NCI-H2171 treated with DMSO at 0.1 percent for 48 hours (cell line): ENCODE data around the gene HIVEP3.
A peak's percentile ranks its signal among the peaks of the same experiment; 100 is the strongest.

Experiments used
- DNase-seq: peaks from one replicate; lab custom pipeline; 2025; lab: John Stamatoyannopoulos, UW

HIVEP3 gene

DNA sequence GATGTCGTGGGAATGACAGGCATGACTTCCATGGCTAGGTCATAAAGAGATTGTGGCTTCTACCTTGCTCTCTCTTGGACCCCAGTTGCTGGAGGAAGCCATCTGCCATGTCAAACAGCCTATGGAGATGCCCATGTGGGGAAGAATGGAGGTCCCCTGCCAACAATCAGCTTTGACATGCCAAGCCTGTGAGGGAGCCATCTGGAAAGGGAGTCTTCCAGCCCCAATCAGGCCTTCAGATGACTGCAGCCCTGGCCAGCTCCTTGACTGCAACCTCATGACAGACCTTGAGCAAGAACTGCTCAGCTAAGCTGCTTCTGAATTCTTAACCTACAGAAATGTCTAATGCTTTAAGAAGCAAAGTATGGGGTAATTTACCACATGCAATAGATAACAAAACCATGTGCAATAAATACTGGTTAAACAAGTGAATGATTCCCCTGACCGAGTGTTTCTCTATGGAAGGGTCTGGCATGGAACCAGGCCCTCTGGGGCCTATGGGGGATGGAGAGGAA lies 187.1 kb downstream of the HIVEP3 start:
- no peak for DNase-seq

DNA sequence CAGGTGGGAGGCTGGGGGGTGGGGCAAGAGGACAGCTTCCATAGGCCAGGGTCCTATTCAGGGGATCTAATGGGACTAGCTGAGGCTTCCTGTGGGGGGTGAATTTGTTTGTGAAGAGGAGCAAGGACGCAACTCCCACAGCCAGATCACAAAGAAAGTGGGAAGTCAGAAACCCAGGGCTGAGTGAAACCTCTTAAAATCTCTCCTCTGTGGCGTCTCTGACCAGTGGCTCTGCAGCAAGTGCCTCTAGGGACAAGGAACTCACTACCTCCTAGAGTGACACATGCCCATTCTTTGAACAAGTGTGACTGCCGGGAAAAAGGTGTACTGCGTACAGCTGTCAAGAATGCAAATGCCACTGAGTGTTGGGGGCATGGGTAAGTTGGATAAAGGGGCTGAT lies 187.9 kb downstream of the HIVEP3 start:
- no peak for DNase-seq

DNA sequence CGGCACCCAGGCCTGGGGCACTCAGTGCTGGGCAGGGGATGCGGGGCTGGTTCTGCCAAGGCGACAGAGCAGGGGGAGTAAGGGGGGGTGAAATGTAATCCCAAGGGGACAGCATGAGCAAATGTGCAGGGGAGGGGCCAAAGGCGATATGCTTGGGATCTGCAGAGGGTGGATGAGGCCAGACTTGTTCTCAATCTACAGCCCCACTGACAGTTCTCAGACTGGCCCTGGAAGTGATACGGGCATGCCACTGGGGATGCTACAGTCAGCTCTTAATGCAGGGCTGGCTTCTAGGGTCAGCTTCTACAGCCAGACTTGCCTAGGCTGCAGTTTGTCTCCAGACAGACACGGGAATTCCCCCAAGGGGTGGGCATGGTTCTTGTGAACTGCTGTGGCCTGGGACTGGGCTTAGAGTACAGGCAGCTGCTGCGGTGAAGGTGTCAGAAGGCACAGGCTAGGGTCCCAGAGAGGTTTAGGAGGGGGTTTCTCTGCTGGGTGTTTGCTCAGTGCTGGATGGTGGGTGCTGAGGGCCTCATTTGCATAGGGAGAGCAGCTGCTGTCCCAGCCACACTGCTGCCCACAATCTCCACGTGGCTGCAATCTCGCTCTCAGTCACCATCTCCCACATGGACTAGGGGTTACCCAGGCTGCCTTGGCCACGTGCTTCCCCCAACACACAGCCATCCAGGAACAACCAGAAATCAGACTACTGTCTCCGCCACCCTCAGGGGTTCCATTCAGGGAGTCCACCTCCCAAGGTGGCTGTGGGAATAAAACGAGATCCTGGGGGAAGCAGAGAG lies 190.1 kb downstream of the HIVEP3 start:
- peak; percentile 30 for DNase-seq

DNA sequence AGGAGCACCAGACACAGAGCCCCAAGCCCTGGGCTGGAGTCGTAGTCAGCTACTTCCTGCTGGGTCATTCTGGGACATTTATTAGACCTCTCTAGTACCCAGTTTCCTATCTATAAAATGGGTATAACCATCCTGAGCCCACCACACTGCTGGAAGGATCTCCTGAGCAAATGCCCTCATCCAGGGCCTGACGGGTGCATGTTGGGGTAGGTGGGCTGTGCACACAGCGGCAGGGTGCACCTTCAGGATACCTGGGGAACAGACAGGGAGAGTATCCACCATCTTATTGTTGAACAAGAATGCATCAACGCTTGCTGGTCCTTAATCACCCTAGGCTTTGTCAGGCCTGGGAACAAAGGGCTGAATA lies 191.0 kb downstream of the HIVEP3 start:
- no peak for DNase-seq

DNA sequence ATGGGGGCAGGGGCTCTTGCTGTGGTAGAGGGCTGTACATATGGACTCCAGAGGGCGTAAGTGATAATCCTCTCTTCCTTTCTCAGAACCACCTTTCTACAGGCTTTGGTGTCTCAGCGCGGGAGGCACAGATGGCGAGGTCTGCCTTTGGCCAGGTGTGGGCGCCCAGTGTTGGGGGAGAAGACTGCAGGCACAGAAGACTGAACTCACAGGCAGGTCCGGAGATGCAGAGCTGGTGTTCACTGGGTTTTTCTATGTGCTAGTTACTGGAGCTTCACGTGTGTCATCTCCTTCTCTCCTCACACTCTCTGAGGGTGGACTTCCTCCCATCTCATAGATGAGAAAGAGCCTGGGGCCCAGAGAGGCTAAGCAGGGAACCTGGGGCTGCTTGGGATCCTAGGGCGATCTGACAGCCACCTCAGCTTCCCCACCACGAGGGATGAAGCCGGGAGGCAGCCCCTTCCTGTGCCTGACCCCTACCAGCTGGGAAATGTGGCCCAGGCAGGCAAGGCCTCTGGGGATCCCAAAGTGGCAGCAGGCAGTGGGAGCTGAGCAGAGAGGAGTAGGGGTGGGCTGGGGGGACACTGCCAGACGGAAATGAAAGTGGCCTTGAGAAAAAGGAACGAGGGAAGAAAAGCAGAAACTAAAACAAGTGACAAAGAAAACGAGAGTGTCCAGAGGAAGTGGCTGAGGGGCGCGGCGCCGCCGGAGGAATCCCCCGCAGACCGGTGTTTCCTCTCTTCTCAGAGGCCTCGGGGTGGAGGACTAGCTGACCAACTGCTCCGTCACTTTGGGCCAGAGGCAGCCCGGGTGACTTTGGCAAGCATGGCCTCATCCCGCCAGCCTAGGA lies 191.6 kb downstream of the HIVEP3 start:
- DNase-seq: peak; percentile 87

DNA sequence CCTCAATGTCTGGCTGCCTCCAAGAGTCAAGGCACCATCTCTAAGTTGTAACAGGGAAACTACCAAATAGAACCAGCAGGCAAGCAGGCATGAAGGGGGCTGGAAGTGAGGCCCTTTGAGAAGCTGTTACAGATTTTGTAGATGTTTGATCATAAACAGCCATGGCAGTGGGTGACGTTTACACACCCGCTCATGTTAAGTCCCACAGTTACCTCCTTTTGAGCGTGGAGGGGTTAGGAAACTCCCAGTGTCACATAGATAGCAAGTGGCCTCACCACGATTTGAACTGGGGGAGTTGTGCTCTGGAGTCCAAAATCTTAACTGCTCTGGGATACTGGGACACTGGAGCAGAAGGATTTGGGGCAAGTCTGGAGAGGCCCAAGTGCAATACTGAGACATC lies 192.4 kb downstream of the HIVEP3 start:
- DNase-seq: no peak

DNA sequence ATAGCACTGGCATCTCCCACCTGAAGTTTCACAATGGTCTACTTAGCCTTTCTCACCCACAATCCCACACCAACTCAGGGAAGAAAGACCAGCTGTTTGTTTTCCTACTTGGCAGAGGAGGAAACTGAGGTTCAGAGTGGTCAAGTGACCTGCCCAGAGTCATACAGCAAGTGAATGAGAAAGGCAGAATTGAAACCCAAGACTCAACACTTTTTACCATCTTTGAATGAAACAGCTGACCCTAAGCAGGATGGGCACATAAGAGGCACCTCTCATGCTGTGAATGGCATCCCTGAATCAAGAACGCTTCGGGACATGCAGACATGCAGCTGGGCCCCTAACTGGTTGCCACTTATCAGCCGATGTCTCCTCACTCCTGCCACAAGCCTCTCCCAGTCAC lies 193.8 kb downstream of the HIVEP3 start:
- DNase-seq: no peak

DNA sequence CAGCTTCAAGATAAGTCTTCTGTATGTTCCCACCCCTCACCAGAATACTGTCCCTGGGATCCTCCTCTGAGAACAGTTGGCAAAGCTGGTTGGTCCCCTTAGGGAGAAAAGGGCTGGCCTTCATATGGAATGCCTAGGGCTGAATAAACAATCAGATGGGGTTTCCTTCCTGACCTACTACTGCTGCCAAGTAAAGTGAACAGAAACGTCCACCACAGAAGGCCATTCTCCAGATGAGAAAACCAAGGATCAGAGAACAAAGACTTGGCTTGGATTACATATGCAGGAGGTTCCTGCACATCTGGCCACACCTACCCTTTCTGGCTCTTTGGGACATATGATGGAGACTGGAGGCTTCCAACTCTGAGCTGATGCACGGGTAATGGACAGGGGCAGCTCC lies 194.5 kb downstream of the HIVEP3 start:
- no peak for DNase-seq

DNA sequence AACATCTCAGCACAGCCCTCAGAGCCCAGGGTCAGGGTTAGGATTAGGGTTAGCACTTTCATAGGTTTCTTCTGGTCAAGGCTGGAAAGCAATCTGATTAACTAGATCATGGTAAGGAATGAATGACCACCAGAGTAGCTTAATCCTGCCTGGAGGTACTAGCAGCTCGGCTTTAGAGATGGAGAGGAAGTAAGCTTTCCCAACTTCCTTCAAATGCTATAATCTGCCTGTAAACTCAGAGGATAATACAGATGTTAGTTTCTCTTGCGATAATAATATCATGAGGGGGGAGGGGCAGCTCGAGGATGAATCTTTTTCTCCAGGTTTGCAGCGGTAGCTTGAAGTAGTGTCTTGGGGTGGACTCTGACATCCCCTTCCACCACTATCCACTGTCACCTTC lies 194.9 kb downstream of the HIVEP3 start:
- DNase-seq: no peak

DNA sequence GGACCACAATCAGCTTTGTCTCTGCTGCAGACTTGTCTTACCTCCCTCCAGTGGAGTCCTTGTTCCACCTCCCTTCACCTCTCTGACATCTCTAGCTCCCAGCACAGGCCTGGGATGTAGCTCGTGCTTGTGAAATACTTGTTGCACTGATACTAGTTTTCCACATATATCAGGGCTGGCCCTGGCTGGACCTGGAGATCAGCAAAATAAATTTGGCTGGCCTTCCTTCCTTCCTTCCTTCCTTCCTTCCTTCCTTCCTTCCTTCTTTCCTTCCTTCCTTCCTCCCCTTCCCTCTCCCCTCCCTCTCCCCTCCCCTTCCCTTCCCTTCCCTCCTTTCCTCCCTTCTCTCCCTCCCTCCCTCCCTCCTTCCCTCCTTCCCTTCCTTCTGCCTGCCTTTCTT lies 196.5 kb downstream of the HIVEP3 start:
- DNase-seq: no peak

DNA sequence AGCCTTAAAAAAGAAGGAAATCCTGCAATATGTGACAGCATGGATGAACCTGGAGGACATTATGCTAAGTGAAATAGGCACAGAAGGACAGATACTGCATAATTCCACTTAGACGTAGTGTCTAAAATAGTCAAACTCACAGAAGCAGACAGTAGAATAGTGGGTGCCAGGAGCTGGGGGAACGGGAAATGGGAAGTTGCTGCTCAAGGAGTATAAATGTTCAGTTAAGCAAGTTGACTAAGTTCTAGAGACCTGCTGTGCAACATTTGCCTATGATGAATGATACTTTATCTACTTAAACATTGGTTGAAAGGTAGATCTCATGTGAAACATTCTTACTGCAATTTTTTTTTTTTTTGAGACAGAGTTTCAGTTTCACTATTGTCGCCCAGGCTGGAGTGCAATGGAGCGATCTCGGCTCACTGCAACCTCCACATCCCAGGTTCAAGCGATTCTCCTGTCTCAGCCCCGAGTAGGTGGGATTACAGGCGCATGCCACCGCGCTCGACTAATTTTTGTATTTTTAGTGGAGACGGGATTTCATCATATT lies 197.8 kb downstream of the HIVEP3 start:
- no peak for DNase-seq

DNA sequence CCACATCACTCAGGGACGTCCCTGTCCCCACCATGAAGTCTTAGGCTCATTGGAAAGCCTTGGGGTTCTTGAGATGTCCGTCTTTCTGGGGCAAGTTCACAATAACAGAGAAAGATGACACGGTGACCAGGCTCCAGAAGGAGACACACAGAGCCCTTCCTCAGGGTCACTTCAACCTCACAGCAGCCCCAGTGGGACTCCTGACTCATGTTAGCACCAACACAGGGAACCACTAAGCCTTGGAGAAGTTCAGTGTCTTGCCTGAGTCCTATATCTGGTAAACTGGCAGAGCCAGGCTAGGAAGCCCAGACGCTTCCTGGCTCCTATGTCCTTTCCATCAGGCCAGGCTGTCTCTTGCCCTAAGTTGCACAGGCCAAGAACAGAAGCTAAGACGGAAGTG lies 199.1 kb downstream of the HIVEP3 start:
- DNase-seq: no peak

DNA sequence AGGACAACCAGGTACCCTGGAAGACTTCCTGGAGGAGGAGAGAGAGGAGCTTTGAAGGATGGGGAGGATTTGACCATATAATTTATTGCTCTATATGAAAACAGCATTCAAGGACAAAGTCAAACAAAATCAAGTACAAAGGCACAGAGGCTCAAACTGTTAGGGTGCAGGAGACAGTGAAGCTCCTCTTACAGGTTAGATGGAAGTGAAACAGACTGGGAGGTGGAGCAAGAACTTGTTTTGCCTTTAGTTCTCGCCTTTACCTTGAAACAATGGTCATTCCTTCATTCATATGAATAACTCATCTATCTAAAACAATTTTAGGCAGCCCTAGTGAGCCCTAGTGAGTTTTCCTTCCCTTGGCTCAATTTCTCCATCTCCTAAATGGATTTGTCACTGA lies 199.6 kb downstream of the HIVEP3 start:
- no peak for DNase-seq

DNA sequence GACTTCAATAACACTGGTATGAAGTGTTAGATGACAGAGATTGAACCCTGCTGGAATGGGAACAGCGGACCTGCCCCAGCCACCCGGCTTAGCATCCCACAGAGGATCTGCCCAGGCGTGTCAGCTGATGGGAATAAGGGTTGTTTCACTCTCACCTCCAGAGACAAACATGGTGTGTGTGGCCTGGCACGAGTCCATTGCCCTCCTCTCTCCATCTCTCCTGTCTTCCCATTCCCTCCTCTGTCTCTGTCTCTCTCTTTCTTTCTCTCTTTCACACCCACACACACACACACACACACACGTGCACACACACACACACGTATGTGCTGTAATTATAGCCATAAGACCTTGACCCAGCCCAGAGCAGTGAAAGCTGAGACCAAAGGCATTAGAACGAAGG lies 200.2 kb downstream of the HIVEP3 start:
- peak; percentile 23 for DNase-seq

DNA sequence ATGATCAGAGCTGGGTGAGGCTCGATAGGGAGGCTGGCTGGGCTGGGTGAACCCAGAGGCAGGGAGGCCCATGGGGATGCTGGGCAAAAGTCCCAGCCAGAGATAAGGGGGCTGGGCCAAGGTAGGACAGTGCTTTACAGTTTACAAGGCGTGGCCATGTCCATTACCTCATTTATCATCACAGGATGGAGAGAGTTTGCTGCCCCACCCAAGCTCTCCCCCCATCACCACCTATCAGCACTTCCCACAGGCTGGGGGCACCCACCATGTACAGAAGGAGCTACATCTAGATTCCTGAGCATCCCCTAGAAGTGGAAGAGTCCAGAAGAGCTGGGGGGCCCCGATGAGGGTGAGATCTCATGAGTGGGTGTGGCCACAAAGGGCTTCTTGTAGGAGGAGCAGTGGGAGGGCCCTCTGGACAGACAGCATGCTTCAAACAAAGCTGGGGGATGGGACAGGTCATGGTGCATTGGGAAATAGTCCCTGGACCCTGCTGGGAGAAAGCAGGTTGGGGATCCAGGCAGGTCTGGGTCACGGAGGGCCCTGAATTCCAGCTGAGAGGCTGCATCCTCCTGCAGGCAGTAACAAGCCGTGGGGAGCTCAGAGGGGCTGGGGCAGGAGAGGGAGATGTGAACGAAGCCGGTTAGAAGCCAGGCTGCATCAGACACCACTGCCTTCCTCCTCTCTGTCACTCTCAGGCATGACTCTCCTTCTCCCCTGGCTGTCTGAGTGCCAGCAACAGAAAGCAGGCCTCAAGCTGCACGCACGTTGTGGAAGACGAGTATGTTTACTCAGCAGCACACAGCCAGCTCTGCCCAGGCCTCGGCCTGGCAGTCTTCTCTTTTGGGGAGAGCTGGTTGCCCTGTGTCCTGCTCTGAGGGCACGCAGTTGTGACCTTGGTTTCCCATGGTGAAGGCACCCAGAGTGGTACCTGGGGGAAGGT lies 202.3 kb downstream of the HIVEP3 start:
- peak; percentile 23 for DNase-seq

DNA sequence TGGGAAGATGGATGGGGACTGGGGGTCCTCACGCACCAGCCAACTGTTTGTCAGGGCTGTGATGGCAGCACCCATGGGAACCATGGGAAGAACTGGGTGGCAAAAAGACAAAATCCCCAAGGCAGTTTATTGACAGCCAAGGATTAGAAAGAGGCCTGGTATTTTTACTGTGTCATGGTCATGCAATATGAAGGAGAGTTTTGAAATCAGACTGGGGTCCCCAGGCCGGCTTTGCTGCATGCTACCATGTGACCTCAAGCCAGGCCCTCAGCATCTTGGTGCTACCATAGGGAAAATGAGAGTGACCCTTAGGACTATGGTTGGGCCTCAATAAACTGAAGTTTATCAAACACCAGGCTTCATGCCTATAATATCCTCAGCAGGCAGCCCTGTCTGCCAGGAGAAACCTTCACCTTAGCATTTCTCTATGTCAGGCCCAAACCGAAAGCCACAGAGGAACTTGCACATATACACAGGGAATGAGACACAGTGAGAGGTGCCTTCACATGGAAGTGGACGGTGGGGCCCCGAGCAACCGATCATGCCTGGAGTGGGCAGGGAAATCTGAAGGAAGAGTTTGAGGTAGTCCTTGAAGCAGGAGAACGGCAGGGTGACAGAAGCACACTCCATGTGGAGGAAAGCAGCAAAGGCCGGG lies 203.2 kb downstream of the HIVEP3 start:
- no peak for DNase-seq

DNA sequence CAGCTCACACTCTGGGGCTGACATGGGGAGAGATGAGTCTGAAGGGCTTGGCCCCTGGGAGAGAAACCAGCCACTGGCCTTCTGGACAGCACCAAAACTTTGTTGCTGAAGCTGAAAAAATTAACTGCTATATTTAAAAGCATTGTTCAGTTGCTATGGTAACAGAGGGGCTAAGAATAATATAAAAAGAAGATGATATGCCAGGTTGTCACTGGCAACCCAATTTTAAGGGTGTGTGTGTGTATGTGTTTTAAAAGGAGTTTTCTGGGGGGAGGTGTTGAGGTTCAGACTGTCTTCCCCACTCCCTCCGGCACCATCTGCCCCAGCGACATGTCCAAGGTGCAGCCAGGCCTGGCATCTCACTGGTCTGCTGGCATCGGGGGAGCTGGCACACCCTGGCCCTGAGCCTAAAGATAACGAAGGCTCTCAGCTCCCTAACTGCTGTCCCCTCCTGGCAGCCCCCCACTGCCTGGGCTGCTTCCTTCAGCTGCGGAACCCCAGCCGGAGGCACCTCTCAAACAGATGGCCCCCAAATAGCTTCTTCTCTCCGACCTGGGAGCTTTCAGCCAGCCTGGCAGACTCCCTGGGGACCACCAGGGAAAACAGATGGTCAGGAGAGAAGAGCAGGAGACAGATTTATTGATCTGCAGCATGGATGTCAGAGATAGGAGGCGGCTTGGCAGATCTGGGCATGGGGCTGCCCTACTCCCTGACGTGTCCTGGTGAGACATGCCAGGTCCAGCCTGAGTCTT lies 203.9 kb downstream of the HIVEP3 start:
- peak; percentile 97 for DNase-seq

DNA sequence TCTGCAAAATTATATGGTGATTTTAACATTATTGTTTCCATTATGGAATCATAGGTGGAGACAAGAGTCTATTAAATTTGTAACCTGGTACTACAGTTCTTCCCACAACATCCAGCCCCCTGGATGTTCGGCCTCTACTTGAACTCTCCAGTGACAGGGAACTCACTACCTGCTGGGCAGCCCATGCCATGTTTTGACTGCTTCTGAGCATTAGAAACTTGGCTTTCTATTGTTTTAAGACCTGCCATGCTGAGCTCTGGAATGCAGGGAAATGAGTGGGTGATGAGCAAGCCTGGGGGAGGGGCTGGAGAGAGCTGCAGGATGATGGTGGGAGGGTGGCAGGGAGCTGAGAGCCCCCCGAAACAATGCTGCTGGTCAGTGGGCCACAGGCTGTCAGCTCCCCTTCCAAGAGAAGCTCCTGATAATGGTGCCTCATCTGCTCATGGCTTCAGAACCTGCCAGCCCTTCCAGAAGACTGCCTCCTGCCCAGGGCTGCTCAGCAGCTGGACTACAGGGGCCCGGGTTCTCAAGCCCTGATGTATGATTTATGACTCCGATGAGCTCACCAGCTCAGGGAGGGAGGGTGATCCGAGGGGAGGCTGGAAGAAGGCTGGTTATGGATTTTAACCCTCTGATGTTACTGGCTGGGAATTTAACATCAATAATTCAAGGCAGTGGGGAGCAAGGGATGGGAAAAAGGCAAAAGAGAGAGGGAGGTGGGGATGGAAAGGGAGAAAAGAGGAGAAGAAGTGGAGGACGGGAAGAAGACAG lies 205.0 kb downstream of the HIVEP3 start:
- DNase-seq: peak; percentile 61

DNA sequence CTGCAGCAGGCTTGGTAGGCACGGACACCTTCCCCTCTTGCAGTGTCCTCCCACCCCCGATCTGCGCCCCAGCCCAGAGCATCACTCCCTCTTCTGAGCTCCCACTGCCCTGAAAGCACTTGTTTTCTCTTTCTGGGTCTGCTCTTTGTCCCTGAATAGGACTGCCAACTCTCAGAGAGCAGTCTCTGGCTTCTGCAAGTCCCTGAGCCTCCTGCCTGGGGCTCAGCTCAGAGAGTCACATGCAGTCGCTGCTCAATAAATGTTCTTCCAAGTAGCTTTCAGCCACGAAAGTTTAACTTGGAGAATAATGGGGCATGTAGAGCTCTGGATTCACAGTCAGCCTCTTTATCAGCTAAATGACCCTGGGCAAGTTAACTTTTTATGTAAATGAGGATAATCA lies 205.6 kb downstream of the HIVEP3 start:
- no peak for DNase-seq

DNA sequence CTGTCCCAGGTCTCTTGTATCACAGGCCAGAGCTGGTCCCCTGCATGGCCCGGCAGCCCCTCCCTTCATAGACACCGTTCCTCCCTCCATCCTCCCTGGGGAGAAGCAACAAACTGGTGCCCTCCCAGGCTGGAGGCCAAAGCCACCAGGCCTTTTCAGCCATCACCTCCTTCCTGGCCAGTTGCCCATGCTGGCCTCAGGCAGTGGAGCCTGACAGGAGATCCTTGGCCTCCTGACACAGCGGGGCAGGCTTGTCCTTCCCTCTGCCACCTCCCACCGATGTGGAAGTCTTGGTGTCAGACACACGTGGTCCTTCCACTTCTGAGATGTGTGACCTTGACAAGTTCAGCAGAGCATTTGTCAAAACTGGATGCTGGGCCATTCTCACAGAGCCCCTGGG lies 206.0 kb downstream of the HIVEP3 start:
- DNase-seq: no peak
